Ishikawa (cell line): Measurements from ENCODE around the gene KLF2.

Experiments
- CEBPB ChIP-seq: IDR thresholded peaks from 2 replicates; pipeline ENCODE4 v1.6.1; 2012
- CREB1 ChIP-seq: IDR thresholded peaks from 2 replicates; pipeline ENCODE4 v1.6.1; 2012; ENCODE audit warnings: low read depth
- EGR1 ChIP-seq: IDR thresholded peaks from 2 replicates; pipeline ENCODE4 v1.6.1; 2012
- EP300 ChIP-seq: IDR thresholded peaks from 2 replicates; pipeline ENCODE4 v1.6.1; 2012; ENCODE audit warnings: borderline replicate concordance
- FOXM1 ChIP-seq: IDR thresholded peaks from 2 replicates; pipeline ENCODE4 v1.6.1; 2012; ENCODE audit warnings: low read depth, borderline replicate concordance
- MAX ChIP-seq: IDR thresholded peaks from 2 replicates; pipeline ENCODE4 v1.6.1; 2012
- NFIC ChIP-seq: IDR thresholded peaks from 2 replicates; pipeline ENCODE4 v1.6.1; 2012
- RAD21 ChIP-seq: IDR thresholded peaks from 2 replicates; pipeline ENCODE4 v1.6.1; 2012; ENCODE audit warnings: low read depth
- REST ChIP-seq: IDR thresholded peaks from 2 replicates; pipeline ENCODE4 v1.6.1; 2012; ENCODE audit warnings: low read depth, mild to moderate bottlenecking
- TAF1 ChIP-seq: IDR thresholded peaks from 2 replicates; pipeline ENCODE4 v1.6.1; 2012; ENCODE audit warnings: low read depth, mild to moderate bottlenecking
- TCF12 ChIP-seq: IDR thresholded peaks from 2 replicates; pipeline ENCODE4 v1.6.1; 2012; ENCODE audit warnings: low read depth
- TEAD4 ChIP-seq: IDR thresholded peaks from 2 replicates; pipeline ENCODE4 v1.6.1; 2012
- USF1 ChIP-seq: IDR thresholded peaks from 2 replicates; pipeline ENCODE4 v1.6.1; 2012
- YY1 ChIP-seq: IDR thresholded peaks from 2 replicates; pipeline ENCODE4 v1.6.1; 2012; ENCODE audit warnings: low read depth
- ZBTB7A ChIP-seq: IDR thresholded peaks from 2 replicates; pipeline ENCODE4 v1.6.1; 2012; ENCODE audit warnings: low read depth

KLF2 gene

GRCh38 chr19:16340092-16340491 lies 15.5 kb downstream of the KLF2 start:
- TF ChIP-seq EP300 (no peak), CREB1 (no peak), RAD21 (no peak), NFIC (no peak), TCF12 (no peak), MAX (no peak), ZBTB7A (no peak), FOXM1 (no peak), EGR1 (no peak), REST (no peak), YY1 (no peak), TAF1 (no peak), USF1 (no peak), TEAD4 (no peak), CEBPB (no peak)

- no peak for TF ChIP-seq MAX
- TF ChIP-seq TAF1, result no peak
- no peak for TF ChIP-seq EP300
- TF ChIP-seq FOXM1, result no peak
- no peak for TF ChIP-seq YY1
- TF ChIP-seq RAD21, result no peak
- TF ChIP-seq NFIC, result no peak
- TF ChIP-seq USF1, result no peak
- no peak for TF ChIP-seq REST
Measured at GRCh38 chr19:16340654-16341053, 16.0 kb downstream of the KLF2 start.

- TF ChIP-seq ZBTB7A, result no peak
- TF ChIP-seq NFIC, result no peak
- no peak for TF ChIP-seq TEAD4
- TF ChIP-seq EP300, result no peak
- TF ChIP-seq USF1, result no peak
- TF ChIP-seq TAF1, result no peak
- no peak for TF ChIP-seq REST
- no peak for TF ChIP-seq RAD21
Measured at GRCh38 chr19:16342002-16342715, 17.5 kb downstream of the KLF2 start.

- no peak for TF ChIP-seq ZBTB7A
- TF ChIP-seq RAD21, result no peak
- TF ChIP-seq EP300, result no peak
- no peak for TF ChIP-seq TEAD4
- no peak for TF ChIP-seq REST
- no peak for TF ChIP-seq CEBPB
- no peak for TF ChIP-seq YY1
- TF ChIP-seq EGR1, result no peak
- TF ChIP-seq MAX, result no peak
- TF ChIP-seq TCF12, result no peak
- no peak for TF ChIP-seq FOXM1
- no peak for TF ChIP-seq CREB1
Measured at GRCh38 chr19:16343156-16343555, 18.5 kb downstream of the KLF2 start.
